ENCODE results near the gene SPATA31A5.
"Not testable (repeated sequence)": the region's sequence is repeated elsewhere in the genome, so short reads cannot be mapped to it uniquely, and the experiment has no call there.

SPATA31A5 gene

GRCh38 chr9:60914107-60914506, at the start of gene SPATA31A5:
Gene SPATA31A5 (plus strand): TSS chr9:60914407. CDS start chr9:60914436, 29 bp downstream.
- in situ Hi-C loops (cut with MboI; ENCODE audit: low sequenced_read_pairs) = not testable (repeated sequence)

- in situ Hi-C loops (cut with MboI; ENCODE audit: low sequenced_read_pairs) = not testable (repeated sequence)
These were observed 48.8 kb downstream of the SPATA31A5 start for GRCh38 chr9:60962990-60963350.

GRCh38 chr9:60966382-60966781, 52.2 kb downstream of the SPATA31A5 start:
- in situ Hi-C loops (cut with MboI; ENCODE audit: low sequenced_read_pairs) = not testable (repeated sequence)

Data from HL-60/S4 treated with phorbol 12-myristate 13-acetate at 8.2 ng/mL for 4 days and 3 days (cell line).